ENCODE results near the gene FAM110C. TPM values are rescaled to one million over a fixed set of nuclear protein-coding genes. Genes with fewer than 3 reads are reported as not detected.

Gene FAM110C
- total RNA-seq, 2 donors from 2014 or later = 20.1 to 24.6 TPM

DNA sequence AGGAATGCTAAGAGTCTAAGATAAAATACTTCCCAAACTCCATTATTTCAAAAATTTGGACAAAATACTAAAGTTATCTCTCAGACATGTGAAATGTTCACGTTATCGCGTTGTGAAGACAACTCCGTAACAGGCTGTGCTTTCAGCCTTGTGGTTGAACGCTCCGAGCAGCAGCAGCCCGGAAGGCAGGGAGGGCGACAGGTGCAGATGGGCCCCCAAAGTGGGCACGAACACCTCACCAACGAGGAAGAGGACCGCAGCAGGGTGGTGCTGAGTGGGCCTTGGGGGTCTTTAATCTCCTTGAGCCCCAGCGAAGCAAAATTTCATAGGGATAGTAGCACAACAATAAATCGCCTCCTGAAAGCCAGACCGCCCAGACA, 1.0 kb upstream of the FAM110C start:
- Histone ChIP-seq H3K9me3 (no peaks in the 10 kb centered on the region), H3K4me3 (peak overlapping the region; percentile 62), H3K36me3 (no peaks in the 10 kb centered on the region), H3K4me1 (no peaks in the 10 kb centered on the region), H3K9ac (ENCODE audit: low read depth in 2 of 2, low read length in 2 of 2) (peak overlapping the region; percentile 33 to 80), H3K27ac (peak overlapping the region; percentile 87), H3K27me3 (peaks cover 8% of the 10 kb centered on the region)
- TF ChIP-seq, protein P1, sequence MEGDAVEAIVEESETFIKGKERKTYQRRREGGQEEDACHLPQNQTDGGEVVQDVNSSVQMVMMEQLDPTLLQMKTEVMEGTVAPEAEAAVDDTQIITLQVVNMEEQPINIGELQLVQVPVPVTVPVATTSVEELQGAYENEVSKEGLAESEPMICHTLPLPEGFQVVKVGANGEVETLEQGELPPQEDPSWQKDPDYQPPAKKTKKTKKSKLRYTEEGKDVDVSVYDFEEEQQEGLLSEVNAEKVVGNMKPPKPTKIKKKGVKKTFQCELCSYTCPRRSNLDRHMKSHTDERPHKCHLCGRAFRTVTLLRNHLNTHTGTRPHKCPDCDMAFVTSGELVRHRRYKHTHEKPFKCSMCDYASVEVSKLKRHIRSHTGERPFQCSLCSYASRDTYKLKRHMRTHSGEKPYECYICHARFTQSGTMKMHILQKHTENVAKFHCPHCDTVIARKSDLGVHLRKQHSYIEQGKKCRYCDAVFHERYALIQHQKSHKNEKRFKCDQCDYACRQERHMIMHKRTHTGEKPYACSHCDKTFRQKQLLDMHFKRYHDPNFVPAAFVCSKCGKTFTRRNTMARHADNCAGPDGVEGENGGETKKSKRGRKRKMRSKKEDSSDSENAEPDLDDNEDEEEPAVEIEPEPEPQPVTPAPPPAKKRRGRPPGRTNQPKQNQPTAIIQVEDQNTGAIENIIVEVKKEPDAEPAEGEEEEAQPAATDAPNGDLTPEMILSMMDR (IDR thresholded peaks at IDR 0.05) = no peak
- DNase-seq = no peak
- intact Hi-C loops (cut with DNase I) = no loop called here

- Histone ChIP-seq H3K4me3 (peak overlapping the region; percentile 62), H3K9me3 (no peaks in the 10 kb centered on the region), H3K4me1 (no peaks in the 10 kb centered on the region), H3K27ac (peak overlapping the region; percentile 87), H3K9ac (ENCODE audit: low read depth in 2 of 2, low read length in 2 of 2) (peak overlapping the region; percentile 87 to 94), H3K27me3 (peaks cover 8% of the 10 kb centered on the region), H3K36me3 (no peaks in the 10 kb centered on the region)
- TF ChIP-seq, protein P1 (IDR thresholded peaks at IDR 0.05) = no peak
- intact Hi-C loops (cut with DNase I) = no loop called here
- no peak for DNase-seq
Observed at GRCh38 chr2:46131-46470, 204 bp downstream of the FAM110C start.

- TF ChIP-seq, protein P1 (IDR thresholded peaks at IDR 0.05) = no peak
- Histone ChIP-seq H3K9me3 (no peaks in the 10 kb centered on the region), H3K27me3 (peaks cover 8% of the 10 kb centered on the region), H3K9ac (ENCODE audit: low read depth in 2 of 2, low read length in 2 of 2) (peak overlapping the region; percentile 87 to 94), H3K4me3 (peak overlapping the region; percentile 62), H3K4me1 (no peaks in the 10 kb centered on the region), H3K27ac (peak overlapping the region; percentile 87), H3K36me3 (no peaks in the 10 kb centered on the region)
- DNase-seq = peak; percentile 62
- intact Hi-C loops (cut with DNase I) = no loop called here
Observed at GRCh38 chr2:45342-46130, 769 bp downstream of the FAM110C start.

GRCh38 chr2:44748-45341, 1.5 kb downstream of the FAM110C start:
- Histone ChIP-seq H3K9me3 (no peaks in the 10 kb centered on the region), H3K27me3 (peaks cover 8% of the 10 kb centered on the region), H3K9ac (ENCODE audit: low read depth in 2 of 2, low read length in 2 of 2) (peak overlapping the region; percentile 87 to 94)

GRCh38 chr2:42788-43187, 3.5 kb downstream of the FAM110C start:
- Histone ChIP-seq H3K27ac (peak overlapping the region; percentile 30), H3K27me3 (peaks cover 8% of the 10 kb centered on the region), H3K9ac (ENCODE audit: low read depth in 2 of 2, low read length in 2 of 2) (no peak overlapping the region), H3K9me3 (no peaks in the 10 kb centered on the region), H3K4me1 (no peaks in the 10 kb centered on the region), H3K4me3 (peak overlapping the region; percentile 62), H3K36me3 (no peaks in the 10 kb centered on the region)
- DNase-seq = peak; percentile 69
- TF ChIP-seq, protein P1 (IDR thresholded peaks at IDR 0.05) = no peak
- intact Hi-C loops (cut with DNase I) = no loop called here

More at GRCh38 chr2:44748-45341, 1.5 kb downstream of the FAM110C start:
- Histone ChIP-seq H3K36me3 (no peaks in the 10 kb centered on the region), H3K27ac (peak overlapping the region; percentile 87), H3K4me3 (peak overlapping the region; percentile 62), H3K4me1 (no peaks in the 10 kb centered on the region)
- TF ChIP-seq, protein P1 (IDR thresholded peaks at IDR 0.05) = no peak
- peak; percentile 78 for DNase-seq
- intact Hi-C loops (cut with DNase I) = no loop called here
